ENCODE results near the gene SYT2. TPM values are rescaled to one million over a fixed set of nuclear protein-coding genes. Genes with fewer than 3 reads are reported as not detected.

The SYT2 gene
- total RNA-seq, 4 donors from 2014 or later, result 0.19 TPM; not detected in 3

DNA sequence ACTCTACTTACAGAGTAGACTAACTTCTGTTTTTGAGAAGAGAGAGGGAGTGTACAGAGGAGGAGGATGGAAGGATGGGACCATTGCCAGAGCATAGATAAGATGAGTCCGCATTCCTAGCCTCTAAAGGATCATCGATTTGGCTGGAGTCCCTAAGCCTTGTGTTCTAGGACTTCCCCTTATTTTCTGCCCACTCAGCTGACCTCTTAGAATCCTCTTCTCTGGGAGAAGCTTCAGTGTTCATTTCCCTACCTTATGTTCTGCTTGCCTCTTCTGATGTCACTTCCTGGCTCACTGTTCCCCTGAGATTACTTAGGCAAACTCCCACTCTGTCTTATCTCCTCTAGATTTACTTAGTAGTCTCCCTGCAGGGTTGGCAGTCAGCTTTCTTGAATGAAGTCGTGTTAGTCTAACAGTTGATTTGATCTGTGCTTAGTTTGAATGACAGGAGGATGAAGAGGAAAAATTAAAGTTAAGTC, 156.7 kb downstream of the SYT2 start:
- no peak for TF ChIP-seq CTCF (IDR thresholded peaks at IDR 0.05; ENCODE audit: low read depth)

DNA sequence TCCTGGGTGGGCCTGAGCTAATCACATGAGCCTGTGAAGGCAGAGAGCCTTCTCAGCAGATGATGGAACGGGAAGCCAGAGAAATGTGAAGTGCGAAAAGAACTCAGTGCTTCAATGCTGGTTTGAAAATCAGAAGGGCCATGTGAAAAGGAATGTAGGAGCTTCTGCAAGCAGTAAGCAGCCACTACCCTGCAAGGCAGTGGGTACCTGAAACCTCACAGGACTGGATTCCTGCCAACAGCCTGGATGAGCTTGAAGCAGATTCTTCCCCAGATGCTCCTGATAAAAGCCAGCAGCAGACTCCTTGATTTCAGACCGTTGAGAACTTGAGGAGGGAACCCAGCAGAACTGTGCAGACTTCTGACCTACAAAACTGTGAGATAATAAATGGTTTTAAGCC, 158.6 kb downstream of the SYT2 start:
- TF ChIP-seq CTCF (IDR thresholded peaks at IDR 0.05; ENCODE audit: low read depth), result no peak

DNA sequence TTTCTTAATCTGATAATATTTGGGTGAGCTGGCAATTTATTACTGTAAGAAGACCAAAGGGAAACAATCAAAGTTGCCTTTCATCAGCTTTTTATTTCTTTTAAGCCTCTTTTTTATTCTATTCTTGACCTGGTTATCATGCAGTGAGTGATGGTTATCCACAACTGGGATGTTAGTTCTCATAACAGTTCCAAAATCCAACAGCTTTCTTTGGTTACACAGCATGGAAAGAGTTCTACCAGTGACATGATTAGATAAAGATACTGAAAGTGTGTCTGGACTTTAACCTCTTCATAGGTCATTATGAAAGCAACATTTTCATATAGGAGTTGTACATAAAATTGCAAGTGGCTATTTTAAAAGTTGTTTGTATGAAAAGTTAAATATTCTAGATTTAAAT, 163.0 kb downstream of the SYT2 start:
- no peak for TF ChIP-seq CTCF (IDR thresholded peaks at IDR 0.05; ENCODE audit: low read depth)

Other genes starting within 250 kb of the SYT2 start
- 10 to 100 TPM; 37.8 to 62.2 (median 48.2) TPM for gene KDM5B, start 98.0 kb upstream of the SYT2 start, total RNA-seq
- gene PCAT6, start 100.5 kb upstream of the SYT2 start, total RNA-seq, result not detected
- gene RABIF, start 178.7 kb upstream of the SYT2 start, total RNA-seq, result 1 to 10 TPM; 1.9 to 8.5 (median 4.4) TPM
- gene KLHL12, start 216.8 kb upstream of the SYT2 start, total RNA-seq, result 10 to 100 TPM; 18.1 to 25.3 (median 22.2) TPM
- gene ADIPOR1, start 247.9 kb upstream of the SYT2 start, total RNA-seq, result 100 to 1,000 TPM in 2 of 4 donors, 10 to 100 TPM in 2; 95.8 to 124 (median 103) TPM

Measured in subcutaneous adipose tissue (tissue), 4 donors.